Lower leg skin (tissue), 3 donors: Measurements from ENCODE around the gene FBLN2.

Source experiments
- POLR2A ChIP-seq, 2 donors: fragments of 450-650 bp; IDR thresholded peaks; one replicate each; pipeline ENCODE4 v1.6.1; 2016 to 2017; ENCODE audit warnings: antibody characterized with exemption in 2 of 2, mild to moderate bottlenecking in 1 of 2, moderate library complexity in 1 of 2
- TF ChIP-seq, protein P1 (sequence below), 3 donors: fragments of 450-650 bp; IDR thresholded peaks; one replicate each; pipeline ENCODE4 v1.5.1; 2016; ENCODE audit warnings: antibody characterized with exemption in 3 of 3, mild to moderate bottlenecking in 3 of 3, moderate library complexity in 2 of 3

- TF ChIP-seq, protein P1, sequence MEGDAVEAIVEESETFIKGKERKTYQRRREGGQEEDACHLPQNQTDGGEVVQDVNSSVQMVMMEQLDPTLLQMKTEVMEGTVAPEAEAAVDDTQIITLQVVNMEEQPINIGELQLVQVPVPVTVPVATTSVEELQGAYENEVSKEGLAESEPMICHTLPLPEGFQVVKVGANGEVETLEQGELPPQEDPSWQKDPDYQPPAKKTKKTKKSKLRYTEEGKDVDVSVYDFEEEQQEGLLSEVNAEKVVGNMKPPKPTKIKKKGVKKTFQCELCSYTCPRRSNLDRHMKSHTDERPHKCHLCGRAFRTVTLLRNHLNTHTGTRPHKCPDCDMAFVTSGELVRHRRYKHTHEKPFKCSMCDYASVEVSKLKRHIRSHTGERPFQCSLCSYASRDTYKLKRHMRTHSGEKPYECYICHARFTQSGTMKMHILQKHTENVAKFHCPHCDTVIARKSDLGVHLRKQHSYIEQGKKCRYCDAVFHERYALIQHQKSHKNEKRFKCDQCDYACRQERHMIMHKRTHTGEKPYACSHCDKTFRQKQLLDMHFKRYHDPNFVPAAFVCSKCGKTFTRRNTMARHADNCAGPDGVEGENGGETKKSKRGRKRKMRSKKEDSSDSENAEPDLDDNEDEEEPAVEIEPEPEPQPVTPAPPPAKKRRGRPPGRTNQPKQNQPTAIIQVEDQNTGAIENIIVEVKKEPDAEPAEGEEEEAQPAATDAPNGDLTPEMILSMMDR (IDR thresholded peaks at IDR 0.05): no peak
- no peak for TF ChIP-seq POLR2A (IDR thresholded peaks at IDR 0.05)
Measured at GRCh38 chr3:13532631-13533030, 16.3 kb upstream of the FBLN2 start.
